K562 (cell line): Measurements from ENCODE around the gene BCAR3. TPM values are rescaled to one million over a fixed set of nuclear protein-coding genes. Genes with fewer than 3 reads are reported as not detected.

ENCODE experiments used
- ATAC-seq: fragments of 200-7000 bp; cut with Tn5 transposase; 3 replicates; pipeline ENCODE4 v1.9.1; 2020; ENCODE audit warnings: moderate library complexity
- BruUV-seq: library from RNA; stranded (reverse); fragments of 400-500 nt; replicated peaks from 2 replicates; lab custom pipeline; 2021; lab: Mats Ljungman, UMichigan
- CTCF ChIA-PET: fragments of 300-600 bp; formaldehyde crosslinking; extraction: SDS; loops from one replicate; lab custom pipeline; 2021; ENCODE audit warnings: low intra/inter-chr PET ratio; lab: Yijun Ruan, JAX
- POLR2A ChIA-PET: fragments of 300-600, 350-650 bp; sonication (Branson Sonifier 250); formaldehyde crosslinking; extraction: SDS; loops from one replicate; lab custom pipeline; 2021; ENCODE audit warnings: antibody characterized with exemption, inconsistent platforms; lab: Yijun Ruan, JAX
- DNase-seq, 4 experiments: peaks; one replicate each; pipeline versions ENCODE4 v3.0.0 to v3.0.0-alpha.2; 2011 to 2018; ENCODE audit warnings: low spot score in 3 of 4, mixed read lengths in 3 of 4; ENCODE audit errors: extremely low read depth in 1 of 4
- FAIRE-seq: peaks from 2 replicates; lab custom pipeline; 2011; peaks lifted over from hg19 to GRCh38; lab: Jason Lieb, UNC
- H2AFZ ChIP-seq: 2 replicates; pipeline ENCODE4 v1.6.0; 2011; ENCODE audit warnings: low read depth, low read length, control low read depth, inconsistent platforms
- H3K27ac ChIP-seq: fragments of 200-600 bp; 3 replicates; pipeline ENCODE4 v1.8.0; 2011; ENCODE audit warnings: low read depth, mild to moderate bottlenecking, control low read depth, inconsistent platforms, low read length, moderate library complexity, mixed read lengths; ENCODE audit errors: extremely low read depth
- H3K27me3 ChIP-seq, 2 experiments: fragments of 300-600 bp in 1 of 2; 2 replicates in 1 of 2; 3 replicates in 1 of 2; pipeline versions ENCODE4 v1.6.0 to v1.8.0; 2011; ENCODE audit warnings: inconsistent platforms in 2 of 2, low read length in 2 of 2, mild to moderate bottlenecking in 1 of 2, mixed read lengths in 1 of 2, moderate library complexity in 1 of 2; ENCODE audit not compliant: control insufficient read depth in 2 of 2, insufficient read depth in 2 of 2
- H3K36me3 ChIP-seq: fragments of 300-600 bp; 3 replicates; pipeline ENCODE4 v1.8.0; 2011; ENCODE audit warnings: mild to moderate bottlenecking, low read length, inconsistent platforms; ENCODE audit not compliant: control insufficient read depth, insufficient read depth
- H3K4me1 ChIP-seq, 2 experiments: fragments of 200-600 bp in 1 of 2; replicated peaks in 1 of 2; 2 replicates in 1 of 2; 3 replicates in 1 of 2; pipeline versions ENCODE4 v1.5.1 to v1.8.0; 2011; ENCODE audit warnings: inconsistent platforms in 2 of 2, low read length in 2 of 2, mild to moderate bottlenecking in 1 of 2, mixed read lengths in 1 of 2, moderate library complexity in 1 of 2; ENCODE audit not compliant: control insufficient read depth in 2 of 2, insufficient read depth in 2 of 2
- H3K4me2 ChIP-seq: 2 replicates; pipeline ENCODE4 v1.6.1; 2011; ENCODE audit warnings: low read length, control low read depth, inconsistent platforms, mixed read lengths; ENCODE audit not compliant: insufficient read depth
- H3K4me3 ChIP-seq: fragments of 200-600 bp; sonication (generic), shearing (Covaris generic); 2 replicates; pipeline ENCODE4 v1.5.1; 2016; ENCODE audit warnings: control low read depth, inconsistent platforms
- H3K79me2 ChIP-seq: fragments of 200-600 bp; 3 replicates; pipeline ENCODE4 v1.8.0; 2011; ENCODE audit warnings: low read length, inconsistent platforms; ENCODE audit not compliant: control insufficient read depth, insufficient read depth
- H3K9ac ChIP-seq, 2 experiments: 2 replicates each; pipeline versions ENCODE4 v1.6.0 to v1.6.1; 2011; ENCODE audit warnings: low read depth in 2 of 2, low read length in 2 of 2, control low read depth in 1 of 2, inconsistent platforms in 1 of 2, mild to moderate bottlenecking in 1 of 2, mixed read lengths in 1 of 2; ENCODE audit not compliant: insufficient read depth in 1 of 2
- H3K9me1 ChIP-seq: one replicate; pipeline ENCODE4 v1.6.0; 2011; ENCODE audit warnings: inconsistent platforms, mild to moderate bottlenecking, low read length, moderate library complexity; ENCODE audit not compliant: control insufficient read depth, insufficient read depth
- H3K9me3 ChIP-seq: replicated peaks from 2 replicates; pipeline ENCODE4 v1.5.1; 2011; ENCODE audit warnings: low read depth, low read length, inconsistent platforms; ENCODE audit not compliant: control insufficient read depth, insufficient read depth
- H4K20me1 ChIP-seq: replicated peaks from 2 replicates; pipeline ENCODE4 v1.6.1; 2011; ENCODE audit warnings: low read length, inconsistent platforms, mixed read lengths; ENCODE audit not compliant: control insufficient read depth, insufficient read depth
- BACH1 ChIP-seq: fragments of 200-800 bp; sonication (Bioruptor generic); IDR thresholded peaks from 2 replicates; pipeline ENCODE4 v1.6.1; 2016; ENCODE audit warnings: missing genetic modification characterization, missing compliant biosample characterization
- CBFA2T2 ChIP-seq: fragments of 450-650 bp; conservative IDR thresholded peaks from 2 replicates; pipeline ENCODE4 v1.6.1; 2017; ENCODE audit warnings: mild to moderate bottlenecking
- CEBPG ChIP-seq, 3 experiments: fragments of 200-800 bp in 1 of 3; sonication (Bioruptor generic) in 1 of 3; sonication (generic) in 1 of 3; formaldehyde crosslinking in 1 of 3; IDR thresholded peaks in 2 of 3; conservative IDR thresholded peaks in 1 of 3; 2 replicates each; pipeline versions ENCODE4 v1.6.1 to v1.8.0; 2016 to 2022; ENCODE audit warnings: missing compliant biosample characterization in 2 of 3, missing genetic modification characterization in 2 of 3, mild to moderate bottlenecking in 1 of 3, missing genetic modification reagents in 1 of 3
- EWSR1 ChIP-seq: fragments of 450-650 bp; IDR thresholded peaks from 2 replicates; pipeline ENCODE4 v1.6.1; 2018; ENCODE audit warnings: borderline replicate concordance, mild to moderate bottlenecking, low read depth, moderate library complexity; ENCODE audit not compliant: partially characterized antibody
- MEF2A ChIP-seq: IDR thresholded peaks from 2 replicates; pipeline ENCODE4 v1.6.1; 2011; ENCODE audit warnings: low read depth, mild to moderate bottlenecking, low read length, moderate library complexity; ENCODE audit not compliant: control insufficient read depth
- MEIS2 ChIP-seq: fragments of 450-650 bp; IDR thresholded peaks from 2 replicates; pipeline ENCODE4 v1.6.1; 2014; ENCODE audit warnings: mild to moderate bottlenecking; ENCODE audit not compliant: partially characterized antibody
- NCOA1 ChIP-seq: fragments of 450-650 bp; IDR thresholded peaks from 2 replicates; pipeline ENCODE4 v1.6.1; 2016; ENCODE audit warnings: low read depth
- PRMT5 ChIP-seq: sonication (generic); formaldehyde crosslinking; IDR thresholded peaks from 2 replicates; pipeline ENCODE4 v1.5.0; 2020; ENCODE audit warnings: missing genetic modification reagents
- SP1 ChIP-seq: sonication (generic); formaldehyde crosslinking; IDR thresholded peaks from 2 replicates; pipeline ENCODE4 v1.8.1; 2022; ENCODE audit warnings: mild to moderate bottlenecking, missing genetic modification reagents
- SPI1 ChIP-seq: IDR thresholded peaks from 2 replicates; pipeline ENCODE4 v1.6.1; 2011; ENCODE audit warnings: low read depth, low read length, control low read depth, borderline replicate concordance
- TCFL5 ChIP-seq: fragments of 250-450 bp; sonication (Bioruptor Pico); conservative IDR thresholded peaks from 2 replicates; pipeline ENCODE4 v1.6.1; 2021; ENCODE audit warnings: mild to moderate bottlenecking, moderate library complexity, matching md5 sums
- THRA ChIP-seq: fragments of 450-650 bp; IDR thresholded peaks from 2 replicates; pipeline ENCODE4 v1.6.1; 2017; ENCODE audit warnings: mild to moderate bottlenecking, moderate library complexity
- ZNF121 ChIP-seq: sonication (generic); formaldehyde crosslinking; conservative IDR thresholded peaks from 2 replicates; pipeline ENCODE4 v1.8.0; 2022; ENCODE audit warnings: missing genetic modification reagents
- ZNF239 ChIP-seq: fragments of 250-450 bp; sonication (Bioruptor Pico); IDR thresholded peaks from 2 replicates; pipeline ENCODE4 v1.4.0; 2020; ENCODE audit warnings: mild to moderate bottlenecking
- WGBS: fragments of 100-300 bp; shearing (Covaris generic); methylation state at CpG from one replicate; pipeline ENCODE4 v1.1.6; 2016; ENCODE audit warnings: low coverage, mixed read lengths; ENCODE audit not compliant: insufficient coverage; ENCODE audit errors: missing lambda C conversion rate; 5-methylcytosine and 5-hydroxymethylcytosine counted together
- in situ Hi-C: fragments of 300-500 bp; cut with MboI; formaldehyde crosslinking; loops from 4 replicates; pipeline ENCODE4 v1.15.0; 2018; ENCODE audit warnings: inconsistent platforms, mixed read lengths
- intact Hi-C: fragments of 100-400 bp; cut with micrococcal nuclease; formaldehyde crosslinking; loops from 2 replicates; pipeline ENCODE4 v1.14.2; 2022
- polyA plus RNA-seq, 8 experiments: library from polyadenylated mRNA; depleted of rRNA in 4 of 8; stranded (reverse) in 5 of 8; unstranded in 3 of 8; fragments of >200 nt; fragmentation: Nextera tagmentation in 2 of 8; fragmentation: Illumina TruSeq in 1 of 8; extraction: Ambion mirVana in 2 of 8; extraction: Trizol in 1 of 8; gene quantifications; 2 replicates each; pipeline versions ENCODE4 v1.2.1 to v1.2.3, GENCODE V29; 2011 to 2014; ENCODE audit warnings: inconsistent platforms in 1 of 8, missing spikeins in 1 of 8
- total RNA-seq, 7 experiments: library from RNA; depleted of rRNA in 6 of 7; stranded (reverse); fragments of >200 nt in 6 of 7; fragmentation: Illumina TruSeq in 2 of 7; extraction: Trizol in 2 of 7; gene quantifications; 2 replicates each; pipeline versions ENCODE4 v1.2.1 to v1.2.3, GENCODE V29; 2011 to 2021; ENCODE audit warnings: low replicate concordance in 1 of 7
- TF ChIP-seq, protein P1 (sequence below): IDR thresholded peaks from 2 replicates; pipeline ENCODE4 v1.6.1; 2011; ENCODE audit not compliant: insufficient read length; ENCODE audit errors: extremely low read depth
- TF ChIP-seq, protein P2 (sequence below): sonication (generic); formaldehyde crosslinking; IDR thresholded peaks from 2 replicates; pipeline ENCODE4 v1.8.1; 2023; ENCODE audit warnings: mild to moderate bottlenecking, missing genetic modification reagents
- TF ChIP-seq, protein P3 (sequence below): fragments of 450-650 bp; formaldehyde crosslinking; IDR thresholded peaks from 2 replicates; pipeline ENCODE4 v1.4.0; 2020; ENCODE audit warnings: mild to moderate bottlenecking, moderate library complexity

The BCAR3 gene
- total and polyA plus RNA-seq, 9 of the 15 experiments (the other 6 are each of a cell fraction or from before 2014, with no cell fraction given) = 1.8 to 6.3 (median 3.8) TPM

DNA sequence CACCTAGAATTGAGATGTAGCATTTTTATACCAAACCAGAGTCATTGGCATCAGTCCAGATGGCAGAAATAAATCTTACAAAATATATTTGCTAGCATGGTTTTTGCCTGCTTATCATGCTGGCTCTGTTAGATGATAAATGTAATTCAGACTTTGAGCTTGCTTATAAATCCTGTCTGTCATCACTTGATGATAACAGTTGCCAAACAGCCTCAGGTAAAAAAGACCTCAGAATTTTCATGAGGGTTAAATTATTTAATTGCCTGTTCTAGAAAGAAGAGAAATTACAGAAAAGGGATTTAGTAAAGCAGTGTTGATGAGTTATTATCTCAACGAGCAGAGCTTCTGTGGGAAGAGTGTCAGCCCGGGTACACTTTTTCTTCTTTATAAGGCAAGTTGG lies 150.4 kb downstream of the BCAR3 start (continued):
- TF ChIP-seq CBFA2T2 (no peak), THRA (no peak), PRMT5 (CRISPR knock-in tag) (no peak), ZNF121 (CRISPR knock-in tag) (no peak), SP1 (CRISPR knock-in tag) (no peak)
- TF ChIP-seq, protein P1, sequence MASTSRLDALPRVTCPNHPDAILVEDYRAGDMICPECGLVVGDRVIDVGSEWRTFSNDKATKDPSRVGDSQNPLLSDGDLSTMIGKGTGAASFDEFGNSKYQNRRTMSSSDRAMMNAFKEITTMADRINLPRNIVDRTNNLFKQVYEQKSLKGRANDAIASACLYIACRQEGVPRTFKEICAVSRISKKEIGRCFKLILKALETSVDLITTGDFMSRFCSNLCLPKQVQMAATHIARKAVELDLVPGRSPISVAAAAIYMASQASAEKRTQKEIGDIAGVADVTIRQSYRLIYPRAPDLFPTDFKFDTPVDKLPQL = no peak

DNA sequence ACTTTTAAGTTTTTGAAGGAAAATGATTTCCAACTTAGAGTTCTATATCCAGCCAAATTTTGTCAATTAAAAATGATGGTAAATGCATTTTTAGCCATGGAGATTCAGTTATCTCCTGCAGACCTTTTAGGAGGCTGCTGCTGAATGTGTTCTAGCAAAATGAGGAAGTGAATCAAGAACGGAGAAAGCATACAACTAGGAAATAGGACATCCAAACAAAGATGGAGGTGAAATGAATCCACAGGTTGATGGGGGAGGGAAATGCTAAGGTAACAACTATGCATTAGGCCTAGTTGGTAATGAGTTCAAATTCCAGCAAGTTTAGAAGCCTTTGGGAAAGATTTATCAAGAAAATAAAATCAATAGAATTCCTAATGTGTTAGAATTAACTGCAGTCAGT lies 153.2 kb downstream of the BCAR3 start:
- Histone ChIP-seq H3K4me2 (no peak overlapping the region), H3K36me3 (no peaks in the 10 kb centered on the region), H3K9me1 (no peaks in the 10 kb centered on the region), H3K4me3 (no peak overlapping the region), H4K20me1 (no peaks in the 10 kb centered on the region), H3K9ac (no peak overlapping the region), H3K27ac (no peak overlapping the region), H2AFZ (no peak overlapping the region), H3K9me3 (no peaks in the 10 kb centered on the region), H3K79me2 (no peaks in the 10 kb centered on the region), H3K4me1 (no peaks in the 10 kb centered on the region), H3K27me3 (no peaks in the 10 kb centered on the region)
- ATAC-seq (no peak), DNase-seq (no peak), FAIRE-seq (peak; percentile 37)
- in situ Hi-C loops (no loop called here), intact Hi-C loops (no loop called here)
- ChIA-PET CTCF (no interaction called here), POLR2A (no interaction called here)
- WGBS = 19% methylated on average over 1 of the region's 1 CpG
- no TSS peak for BruUV-seq
- TF ChIP-seq MEF2A = no peak
- peak; percentile 99 for TF ChIP-seq SPI1
- no peak for TF ChIP-seq NCOA1
- no peak for TF ChIP-seq MEIS2
- TF ChIP-seq, protein P2, sequence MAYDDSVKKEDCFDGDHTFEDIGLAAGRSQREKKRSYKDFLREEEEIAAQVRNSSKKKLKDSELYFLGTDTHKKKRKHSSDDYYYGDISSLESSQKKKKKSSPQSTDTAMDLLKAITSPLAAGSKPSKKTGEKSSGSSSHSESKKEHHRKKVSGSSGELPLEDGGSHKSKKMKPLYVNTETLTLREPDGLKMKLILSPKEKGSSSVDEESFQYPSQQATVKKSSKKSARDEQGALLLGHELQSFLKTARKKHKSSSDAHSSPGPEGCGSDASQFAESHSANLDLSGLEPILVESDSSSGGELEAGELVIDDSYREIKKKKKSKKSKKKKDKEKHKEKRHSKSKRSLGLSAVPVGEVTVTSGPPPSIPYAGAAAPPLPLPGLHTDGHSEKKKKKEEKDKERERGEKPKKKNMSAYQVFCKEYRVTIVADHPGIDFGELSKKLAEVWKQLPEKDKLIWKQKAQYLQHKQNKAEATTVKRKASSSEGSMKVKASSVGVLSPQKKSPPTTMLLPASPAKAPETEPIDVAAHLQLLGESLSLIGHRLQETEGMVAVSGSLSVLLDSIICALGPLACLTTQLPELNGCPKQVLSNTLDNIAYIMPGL = no peak
- TF ChIP-seq EWSR1 = no peak
- no peak for TF ChIP-seq BACH1 (tag)
- no peak for TF ChIP-seq ZNF239
- no peak for TF ChIP-seq CEBPG (CRISPR knock-in tag; IDR thresholded peaks at IDR 0.05)
- no peak for TF ChIP-seq CEBPG (tag; conservative IDR thresholded peaks at IDR 0.05 in 1 of 2, IDR thresholded peaks at IDR 0.05 in 1 of 2)
- TF ChIP-seq, protein P3, sequence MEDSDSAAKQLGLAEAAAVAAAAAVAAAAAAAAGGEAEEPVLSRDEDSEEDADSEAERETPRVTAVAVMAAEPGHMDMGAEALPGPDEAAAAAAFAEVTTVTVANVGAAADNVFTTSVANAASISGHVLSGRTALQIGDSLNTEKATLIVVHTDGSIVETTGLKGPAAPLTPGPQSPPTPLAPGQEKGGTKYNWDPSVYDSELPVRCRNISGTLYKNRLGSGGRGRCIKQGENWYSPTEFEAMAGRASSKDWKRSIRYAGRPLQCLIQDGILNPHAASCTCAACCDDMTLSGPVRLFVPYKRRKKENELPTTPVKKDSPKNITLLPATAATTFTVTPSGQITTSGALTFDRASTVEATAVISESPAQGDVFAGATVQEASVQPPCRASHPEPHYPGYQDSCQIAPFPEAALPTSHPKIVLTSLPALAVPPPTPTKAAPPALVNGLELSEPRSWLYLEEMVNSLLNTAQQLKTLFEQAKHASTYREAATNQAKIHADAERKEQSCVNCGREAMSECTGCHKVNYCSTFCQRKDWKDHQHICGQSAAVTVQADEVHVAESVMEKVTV = no peak
- TF ChIP-seq TCFL5 (CRISPR knock-in tag) = no peak
